ENCODE results near the gene COA6.
"Not testable (repeated sequence)": the region's sequence is repeated elsewhere in the genome, so short reads cannot be mapped to it uniquely, and the experiment has no call there.

Gene COA6

DNA sequence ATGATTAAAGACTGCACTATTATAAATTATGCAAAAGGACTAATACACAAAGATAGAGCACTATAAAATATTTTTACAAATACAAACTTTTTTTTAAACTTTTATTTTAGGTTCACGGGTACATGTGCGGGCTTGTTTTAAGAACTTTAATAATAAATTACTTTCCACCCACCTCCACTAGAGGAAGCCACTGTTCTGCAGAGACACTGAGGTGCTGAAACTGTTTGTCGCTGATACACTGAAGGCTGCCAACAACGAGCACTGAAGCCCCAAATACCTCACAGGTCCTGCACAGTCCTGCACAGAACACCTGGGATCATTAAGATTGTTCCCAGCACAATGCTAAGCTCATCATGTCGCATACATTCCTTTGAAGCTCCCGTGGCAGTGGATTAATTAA lies 19.9 kb downstream of the COA6 start:
- Histone ChIP-seq H3K36me3 (ENCODE audit: control insufficient read depth in 1 of 2, insufficient read depth in 2 of 2, low read length in 2 of 2) (peaks cover 5 to 23% of the 10 kb centered on the region in 2 donors), H3K27me3 (ENCODE audit: control insufficient read depth in 1 of 2, insufficient read depth in 2 of 2, low read length in 2 of 2) (no peaks in the 10 kb centered on the region), H3K9ac (ENCODE audit: low read depth in 1 of 2, low read length in 2 of 2) (no peak overlapping the region), H3K4me1 (ENCODE audit: control insufficient read depth in 1 of 2, insufficient read depth in 2 of 2, low read length in 2 of 2) (no peaks in the 10 kb centered on the region), H3K9me3 (ENCODE audit: control insufficient read depth in 1 of 2, low read length in 2 of 2) (no peaks in the 10 kb centered on the region), H3K27ac (ENCODE audit: low read depth, low read length) (no peak overlapping the region), H3K4me3 (ENCODE audit: low read depth in 1 of 2, low read length in 2 of 2) (no peak overlapping the region)

DNA sequence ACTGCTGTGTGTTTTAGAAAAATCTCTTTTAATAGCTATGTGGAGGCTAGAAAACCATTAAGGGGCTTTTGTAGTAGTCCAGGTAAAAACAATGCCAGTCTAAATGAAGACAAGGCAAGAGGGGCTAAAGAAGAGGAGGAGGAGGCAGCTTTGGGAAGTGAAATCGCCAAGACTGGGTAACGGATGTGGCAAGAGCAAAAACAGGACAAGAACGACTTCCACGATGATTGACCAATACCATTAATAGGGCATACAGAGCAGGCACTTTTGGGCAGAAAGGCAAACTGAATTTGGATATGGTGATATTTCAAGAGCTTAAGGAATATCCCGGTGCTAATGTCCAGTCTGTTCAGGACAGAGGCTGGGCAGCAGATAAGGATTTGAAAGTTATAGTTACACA lies 22.0 kb downstream of the COA6 start:
- no peak overlapping the region for H3K4me3 ChIP-seq (ENCODE audit: low read depth in 1 of 2, low read length in 2 of 2)
- H3K9ac ChIP-seq (ENCODE audit: low read depth in 1 of 2, low read length in 2 of 2) = no peak overlapping the region
- H3K27me3 ChIP-seq (ENCODE audit: control insufficient read depth in 1 of 2, insufficient read depth in 2 of 2, low read length in 2 of 2) = no peaks in the 10 kb centered on the region
- peaks cover 5 to 20% of the 10 kb centered on the region in 2 donors for H3K36me3 ChIP-seq (ENCODE audit: control insufficient read depth in 1 of 2, insufficient read depth in 2 of 2, low read length in 2 of 2)
- no peaks in the 10 kb centered on the region for H3K9me3 ChIP-seq (ENCODE audit: control insufficient read depth in 1 of 2, low read length in 2 of 2)
- H3K27ac ChIP-seq (ENCODE audit: low read depth, low read length) = no peak overlapping the region
- peaks cover 0 to 3% of the 10 kb centered on the region in 2 donors for H3K4me1 ChIP-seq (ENCODE audit: control insufficient read depth in 1 of 2, insufficient read depth in 2 of 2, low read length in 2 of 2)

DNA sequence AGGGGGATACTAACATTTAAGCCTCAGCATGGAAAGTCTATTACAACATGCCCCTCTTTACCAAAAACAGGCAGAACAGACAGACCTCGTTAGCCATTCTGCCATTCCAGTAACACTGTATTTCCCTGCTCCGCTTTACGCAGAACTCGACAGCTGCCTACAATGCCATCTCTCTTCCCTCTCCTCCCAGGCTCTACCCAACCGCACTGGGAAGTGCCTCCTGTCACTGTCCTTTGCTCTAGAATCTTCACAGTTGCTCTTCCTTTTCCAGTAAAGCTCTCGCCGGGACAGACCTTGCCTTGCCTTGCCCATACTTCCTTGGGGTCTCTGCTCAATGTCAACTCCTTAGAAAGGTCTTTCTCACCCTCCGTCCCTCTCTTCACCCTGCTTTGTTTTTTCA lies 22.8 kb downstream of the COA6 start:
- Histone ChIP-seq H3K4me3 (ENCODE audit: low read depth in 1 of 2, low read length in 2 of 2) (no peak overlapping the region), H3K27me3 (ENCODE audit: control insufficient read depth in 1 of 2, insufficient read depth in 2 of 2, low read length in 2 of 2) (no peaks in the 10 kb centered on the region), H3K36me3 (ENCODE audit: control insufficient read depth in 1 of 2, insufficient read depth in 2 of 2, low read length in 2 of 2) (peaks cover 5 to 20% of the 10 kb centered on the region in 2 donors), H3K27ac (ENCODE audit: low read depth, low read length) (no peak overlapping the region), H3K4me1 (ENCODE audit: control insufficient read depth in 1 of 2, insufficient read depth in 2 of 2, low read length in 2 of 2) (peaks cover 0 to 11% of the 10 kb centered on the region in 2 donors), H3K9me3 (ENCODE audit: control insufficient read depth in 1 of 2, low read length in 2 of 2) (no peaks in the 10 kb centered on the region), H3K9ac (ENCODE audit: low read depth in 1 of 2, low read length in 2 of 2) (no peak overlapping the region)

DNA sequence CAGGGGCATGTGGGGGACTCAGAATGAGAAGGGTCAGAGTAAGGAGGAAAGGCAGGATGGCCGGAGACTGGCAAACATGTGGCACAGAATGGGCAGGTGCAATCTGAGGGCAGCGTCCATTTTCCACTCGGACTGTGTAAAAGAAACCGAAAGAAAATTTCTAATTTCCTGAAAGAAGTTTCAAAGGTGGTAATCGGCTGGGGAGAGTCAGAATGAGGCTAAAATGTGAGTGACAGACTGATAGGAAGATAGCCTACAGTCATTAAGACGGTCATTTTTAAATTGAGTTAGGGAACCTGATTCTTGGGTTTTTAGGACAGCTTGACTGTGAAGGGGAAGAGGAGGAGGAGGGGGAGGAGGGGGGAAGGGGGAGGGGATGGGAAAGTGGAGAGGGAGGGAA lies 23.6 kb downstream of the COA6 start:
- Histone ChIP-seq H3K4me1 (ENCODE audit: control insufficient read depth in 1 of 2, insufficient read depth in 2 of 2, low read length in 2 of 2) (peaks cover 0 to 18% of the 10 kb centered on the region in 2 donors), H3K9ac (ENCODE audit: low read depth in 1 of 2, low read length in 2 of 2) (no peak overlapping the region), H3K27me3 (ENCODE audit: control insufficient read depth in 1 of 2, insufficient read depth in 2 of 2, low read length in 2 of 2) (no peaks in the 10 kb centered on the region), H3K4me3 (ENCODE audit: low read depth in 1 of 2, low read length in 2 of 2) (no peak overlapping the region), H3K27ac (ENCODE audit: low read depth, low read length) (no peak overlapping the region), H3K9me3 (ENCODE audit: control insufficient read depth in 1 of 2, low read length in 2 of 2) (no peaks in the 10 kb centered on the region), H3K36me3 (ENCODE audit: control insufficient read depth in 1 of 2, insufficient read depth in 2 of 2, low read length in 2 of 2) (peaks cover 5 to 16% of the 10 kb centered on the region in 2 donors)

DNA sequence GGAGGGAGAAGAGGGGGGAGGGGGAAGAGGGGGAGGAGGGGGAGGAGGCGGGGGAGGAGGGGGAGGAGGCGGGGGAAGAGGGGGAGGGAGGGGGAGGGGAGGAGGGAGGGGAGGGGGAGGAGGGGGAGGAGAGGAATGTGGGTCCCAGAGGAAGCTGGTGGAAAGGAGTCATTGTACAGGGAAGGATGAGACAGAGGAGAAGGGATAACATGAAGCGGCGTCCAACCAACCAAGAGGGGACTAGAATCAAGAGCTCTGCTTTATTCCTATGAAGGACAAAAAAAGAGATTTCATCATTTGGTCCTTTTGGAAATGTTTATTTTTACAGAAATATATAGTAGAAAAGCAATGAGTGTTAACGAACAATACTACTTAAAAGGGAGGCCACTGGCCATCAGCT lies 24.5 kb downstream of the COA6 start:
- H3K4me1 ChIP-seq (ENCODE audit: control insufficient read depth in 1 of 2, insufficient read depth in 2 of 2, low read length in 2 of 2) = peaks cover 0 to 18% of the 10 kb centered on the region in 2 donors
- H3K9me3 ChIP-seq (ENCODE audit: control insufficient read depth in 1 of 2, low read length in 2 of 2) = no peaks in the 10 kb centered on the region
- no peaks in the 10 kb centered on the region for H3K27me3 ChIP-seq (ENCODE audit: control insufficient read depth in 1 of 2, insufficient read depth in 2 of 2, low read length in 2 of 2)
- no peak overlapping the region for H3K4me3 ChIP-seq (ENCODE audit: low read depth in 1 of 2, low read length in 2 of 2)
- no peak overlapping the region for H3K27ac ChIP-seq (ENCODE audit: low read depth, low read length)
- peaks cover 5 to 9% of the 10 kb centered on the region in 2 donors for H3K36me3 ChIP-seq (ENCODE audit: control insufficient read depth in 1 of 2, insufficient read depth in 2 of 2, low read length in 2 of 2)
- no peak overlapping the region for H3K9ac ChIP-seq (ENCODE audit: low read depth in 1 of 2, low read length in 2 of 2)

DNA sequence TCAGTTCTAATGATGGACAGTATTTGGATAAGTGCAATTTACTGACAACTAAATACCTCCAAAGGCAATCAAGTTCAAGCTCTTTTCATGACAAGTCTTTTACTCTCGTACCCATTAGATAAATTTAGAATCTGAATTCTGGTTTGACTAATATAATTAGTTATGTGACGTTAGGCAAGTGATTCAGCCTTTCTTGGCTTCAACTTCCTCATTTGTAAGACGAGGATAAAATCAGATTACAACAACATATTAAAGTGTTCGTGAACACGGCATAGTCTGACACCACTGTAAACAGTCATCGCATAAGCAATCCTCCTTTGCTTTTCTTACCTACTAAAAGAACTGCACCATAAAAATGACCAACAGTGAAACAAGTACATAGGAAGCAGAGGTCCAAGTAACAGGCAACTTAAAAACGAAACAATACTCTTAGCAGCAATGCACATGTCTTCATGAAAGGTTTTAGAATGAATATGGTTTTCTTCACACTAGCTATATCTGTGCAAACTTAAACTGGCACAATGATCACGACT lies 25.7 kb downstream of the COA6 start:
- Histone ChIP-seq H3K27ac (ENCODE audit: low read depth, low read length) (no peak overlapping the region), H3K4me3 (ENCODE audit: low read depth in 1 of 2, low read length in 2 of 2) (peak overlapping the region; percentile 13 to 58)

DNA sequence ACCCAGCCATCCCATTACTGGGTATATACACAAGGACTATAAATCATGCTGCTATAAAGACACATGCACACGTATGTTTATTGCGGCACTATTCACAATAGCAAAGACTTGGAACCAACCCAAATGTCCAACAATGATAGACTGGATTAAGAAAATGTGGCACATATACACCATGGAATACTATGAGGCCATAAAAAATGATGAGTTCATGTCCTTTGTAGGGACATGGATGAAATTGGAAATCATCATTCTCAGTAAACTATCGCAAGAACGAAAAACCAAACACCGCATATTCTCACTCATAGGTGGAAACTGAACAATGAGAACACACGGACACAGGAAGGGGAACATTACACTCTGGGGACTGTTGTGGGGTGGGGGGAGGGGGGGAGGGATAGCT lies 26.3 kb downstream of the COA6 start:
- H3K9me3 ChIP-seq (ENCODE audit: control insufficient read depth in 1 of 2, low read length in 2 of 2); H3K9ac ChIP-seq (ENCODE audit: low read depth in 1 of 2, low read length in 2 of 2); H3K36me3 ChIP-seq (ENCODE audit: control insufficient read depth in 1 of 2, insufficient read depth in 2 of 2, low read length in 2 of 2); H3K27ac ChIP-seq (ENCODE audit: low read depth, low read length); H3K27me3 ChIP-seq (ENCODE audit: control insufficient read depth in 1 of 2, insufficient read depth in 2 of 2, low read length in 2 of 2): not testable (repeated sequence)
- H3K4me1 ChIP-seq (ENCODE audit: control insufficient read depth in 1 of 2, insufficient read depth in 2 of 2, low read length in 2 of 2) = peaks cover 0 to 18% of the 10 kb centered on the region in 2 donors
- H3K4me3 ChIP-seq (ENCODE audit: low read depth in 1 of 2, low read length in 2 of 2) = peak overlapping the region in 1 of 2 donors; percentile 58

More for the DNA sequence above, 25.7 kb downstream of the COA6 start:
- Histone ChIP-seq H3K4me1 (ENCODE audit: control insufficient read depth in 1 of 2, insufficient read depth in 2 of 2, low read length in 2 of 2) (peaks cover 0 to 18% of the 10 kb centered on the region in 2 donors), H3K9me3 (ENCODE audit: control insufficient read depth in 1 of 2, low read length in 2 of 2) (no peaks in the 10 kb centered on the region), H3K27me3 (ENCODE audit: control insufficient read depth in 1 of 2, insufficient read depth in 2 of 2, low read length in 2 of 2) (no peaks in the 10 kb centered on the region), H3K9ac (ENCODE audit: low read depth in 1 of 2, low read length in 2 of 2) (no peak overlapping the region), H3K36me3 (ENCODE audit: control insufficient read depth in 1 of 2, insufficient read depth in 2 of 2, low read length in 2 of 2) (peaks cover 3 to 5% of the 10 kb centered on the region in 2 donors)

DNA sequence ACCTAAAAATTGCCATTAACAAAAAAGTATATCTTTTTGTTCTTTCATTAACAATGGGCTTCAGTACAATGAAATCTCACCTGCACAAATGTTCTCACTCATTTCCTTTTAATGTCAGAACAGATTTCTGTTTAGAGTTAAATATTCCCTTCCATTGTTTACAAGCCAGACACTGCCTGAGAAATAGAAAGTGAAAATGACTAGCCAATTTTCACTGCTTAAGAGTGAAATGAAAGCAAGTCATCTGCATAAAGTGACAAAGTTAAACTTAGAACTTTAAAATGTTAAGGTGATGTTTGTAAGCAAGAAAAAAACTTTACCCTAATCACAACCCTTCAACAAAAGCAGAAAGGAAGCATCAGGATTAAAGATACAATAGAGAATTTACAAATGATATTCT lies 27.5 kb downstream of the COA6 start:
- no peaks in the 10 kb centered on the region for H3K9me3 ChIP-seq (ENCODE audit: control insufficient read depth in 1 of 2, low read length in 2 of 2)
- peak overlapping the region in 1 of 2 donors; percentile 8 for H3K9ac ChIP-seq (ENCODE audit: low read depth in 1 of 2, low read length in 2 of 2)
- no peaks in the 10 kb centered on the region for H3K27me3 ChIP-seq (ENCODE audit: control insufficient read depth in 1 of 2, insufficient read depth in 2 of 2, low read length in 2 of 2)
- peaks cover 10% of the 10 kb centered on the region in 2 donors for H3K36me3 ChIP-seq (ENCODE audit: control insufficient read depth in 1 of 2, insufficient read depth in 2 of 2, low read length in 2 of 2)
- H3K27ac ChIP-seq (ENCODE audit: low read depth, low read length) = no peak overlapping the region
- H3K4me3 ChIP-seq (ENCODE audit: low read depth in 1 of 2, low read length in 2 of 2) = peak overlapping the region in 1 of 2 donors; percentile 49
- peaks cover 0 to 18% of the 10 kb centered on the region in 2 donors for H3K4me1 ChIP-seq (ENCODE audit: control insufficient read depth in 1 of 2, insufficient read depth in 2 of 2, low read length in 2 of 2)

DNA sequence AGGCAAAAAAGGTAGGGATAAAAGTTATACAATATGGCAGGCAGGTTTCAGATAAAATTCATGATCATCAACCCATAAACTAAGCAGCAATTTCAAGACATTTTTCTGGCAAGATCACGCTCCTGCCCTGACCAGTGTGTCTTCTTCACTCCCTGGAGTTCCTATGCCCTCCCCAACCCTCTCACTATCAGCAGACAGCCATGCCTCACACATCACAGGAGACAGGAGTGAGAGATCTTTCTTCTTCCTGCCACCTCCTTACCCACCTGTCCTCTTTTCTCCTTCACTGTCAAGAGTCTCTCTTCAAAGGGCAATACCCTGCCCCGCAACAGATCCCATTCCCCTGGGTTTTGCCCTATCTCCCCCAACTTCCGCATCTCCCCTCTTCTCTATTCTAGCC lies 28.4 kb downstream of the COA6 start:
- H3K27ac ChIP-seq (ENCODE audit: low read depth, low read length) = no peak overlapping the region
- H3K27me3 ChIP-seq (ENCODE audit: control insufficient read depth in 1 of 2, insufficient read depth in 2 of 2, low read length in 2 of 2) = no peaks in the 10 kb centered on the region
- H3K9me3 ChIP-seq (ENCODE audit: control insufficient read depth in 1 of 2, low read length in 2 of 2) = no peaks in the 10 kb centered on the region
- no peak overlapping the region for H3K4me3 ChIP-seq (ENCODE audit: low read depth in 1 of 2, low read length in 2 of 2)
- H3K9ac ChIP-seq (ENCODE audit: low read depth in 1 of 2, low read length in 2 of 2) = no peak overlapping the region
- peaks cover 0 to 18% of the 10 kb centered on the region in 2 donors for H3K4me1 ChIP-seq (ENCODE audit: control insufficient read depth in 1 of 2, insufficient read depth in 2 of 2, low read length in 2 of 2)
- peaks cover 6 to 17% of the 10 kb centered on the region in 2 donors for H3K36me3 ChIP-seq (ENCODE audit: control insufficient read depth in 1 of 2, insufficient read depth in 2 of 2, low read length in 2 of 2)

DNA sequence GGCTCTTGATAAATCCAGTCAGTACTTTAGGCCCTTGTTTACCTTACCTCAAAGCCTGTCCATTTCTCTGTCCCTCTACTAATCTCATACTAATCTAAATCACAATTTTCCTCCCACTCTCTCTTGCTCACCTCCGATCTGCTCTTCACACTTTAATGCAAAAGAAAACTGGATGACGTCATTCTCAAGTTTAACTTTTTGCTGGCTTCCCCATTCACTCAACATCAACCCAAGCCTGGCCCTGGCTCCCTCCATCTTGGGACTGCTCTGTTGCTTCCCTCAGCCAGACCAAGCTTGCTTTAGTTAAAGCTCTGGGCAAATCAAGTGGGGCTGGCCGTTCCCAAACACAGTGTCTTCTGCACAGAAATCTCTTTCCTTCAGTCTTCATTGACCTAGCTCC lies 29.7 kb downstream of the COA6 start:
- peaks cover 0 to 18% of the 10 kb centered on the region in 2 donors for H3K4me1 ChIP-seq (ENCODE audit: control insufficient read depth in 1 of 2, insufficient read depth in 2 of 2, low read length in 2 of 2)
- no peak overlapping the region for H3K27ac ChIP-seq (ENCODE audit: low read depth, low read length)
- no peak overlapping the region for H3K9ac ChIP-seq (ENCODE audit: low read depth in 1 of 2, low read length in 2 of 2)
- no peaks in the 10 kb centered on the region for H3K27me3 ChIP-seq (ENCODE audit: control insufficient read depth in 1 of 2, insufficient read depth in 2 of 2, low read length in 2 of 2)
- no peaks in the 10 kb centered on the region for H3K9me3 ChIP-seq (ENCODE audit: control insufficient read depth in 1 of 2, low read length in 2 of 2)
- H3K4me3 ChIP-seq (ENCODE audit: low read depth in 1 of 2, low read length in 2 of 2) = no peak overlapping the region
- H3K36me3 ChIP-seq (ENCODE audit: control insufficient read depth in 1 of 2, insufficient read depth in 2 of 2, low read length in 2 of 2) = peaks cover 6 to 21% of the 10 kb centered on the region in 2 donors
